Omental fat pad (tissue), 4 donors: ENCODE data around the gene AQP12B. TPM values are rescaled to one million over a fixed set of nuclear protein-coding genes. Genes with fewer than 3 reads are reported as not detected.

Experiments
- ATAC-seq: fragments of 150-250 bp; one replicate; pipeline ENCODE4 v1.9.1; 2016; ENCODE audit warnings: mild to moderate bottlenecking, moderate library complexity; ENCODE audit not compliant: low FRiP score
- DNase-seq: peaks from one replicate; pipeline ENCODE4 v3.0.0-alpha.2; 2019; ENCODE audit warnings: low spot score
- total RNA-seq, 4 donors: library from RNA; depleted of rRNA; stranded (reverse); fragments of >200 nt; gene quantifications; one replicate each; pipeline ENCODE4 v1.1.0, GENCODE V29; 2016
- TF ChIP-seq, protein P1 (sequence below), 3 donors: fragments of 450-650 bp; IDR thresholded peaks; one replicate each; pipeline ENCODE4 v1.5.1; 2016 to 2017; ENCODE audit warnings: antibody characterized with exemption in 3 of 3, mild to moderate bottlenecking in 3 of 3, moderate library complexity in 2 of 3

Gene AQP12B
- total RNA-seq, 4 donors from 2014 or later = not detected

DNA sequence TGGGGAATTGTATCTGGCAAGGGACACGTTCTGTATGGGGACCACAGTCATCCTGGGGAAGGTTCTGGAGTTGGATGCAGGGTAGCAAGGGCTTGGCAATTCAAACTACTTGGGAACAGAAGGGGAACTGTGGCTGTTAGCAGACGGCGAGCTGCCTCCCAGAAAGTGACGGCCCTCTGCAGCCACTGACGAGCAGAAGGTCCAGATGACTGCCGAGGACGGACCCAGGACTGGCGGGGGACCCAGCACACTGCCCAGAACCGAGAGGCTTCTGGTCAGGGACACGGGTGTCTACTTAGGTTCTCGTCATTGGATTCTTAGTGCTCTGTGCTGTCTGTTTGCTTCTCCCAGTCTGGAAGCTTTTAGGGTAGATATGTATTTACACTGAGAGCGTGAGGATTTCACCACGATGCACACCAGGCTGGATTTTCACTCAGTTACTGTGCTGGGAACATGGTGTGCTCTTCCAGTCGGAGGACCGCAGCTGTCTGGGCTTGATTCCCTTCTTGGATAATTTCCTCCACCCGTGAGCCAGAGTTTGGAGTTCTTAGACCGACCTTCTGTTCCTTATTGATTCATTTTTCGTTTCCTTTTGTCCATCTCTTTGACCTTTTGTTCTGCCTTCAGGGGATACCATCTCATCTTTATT is 44.0 kb downstream of the AQP12B start:
- DNase-seq (no peak), ATAC-seq (no peak)
- TF ChIP-seq, protein P1, sequence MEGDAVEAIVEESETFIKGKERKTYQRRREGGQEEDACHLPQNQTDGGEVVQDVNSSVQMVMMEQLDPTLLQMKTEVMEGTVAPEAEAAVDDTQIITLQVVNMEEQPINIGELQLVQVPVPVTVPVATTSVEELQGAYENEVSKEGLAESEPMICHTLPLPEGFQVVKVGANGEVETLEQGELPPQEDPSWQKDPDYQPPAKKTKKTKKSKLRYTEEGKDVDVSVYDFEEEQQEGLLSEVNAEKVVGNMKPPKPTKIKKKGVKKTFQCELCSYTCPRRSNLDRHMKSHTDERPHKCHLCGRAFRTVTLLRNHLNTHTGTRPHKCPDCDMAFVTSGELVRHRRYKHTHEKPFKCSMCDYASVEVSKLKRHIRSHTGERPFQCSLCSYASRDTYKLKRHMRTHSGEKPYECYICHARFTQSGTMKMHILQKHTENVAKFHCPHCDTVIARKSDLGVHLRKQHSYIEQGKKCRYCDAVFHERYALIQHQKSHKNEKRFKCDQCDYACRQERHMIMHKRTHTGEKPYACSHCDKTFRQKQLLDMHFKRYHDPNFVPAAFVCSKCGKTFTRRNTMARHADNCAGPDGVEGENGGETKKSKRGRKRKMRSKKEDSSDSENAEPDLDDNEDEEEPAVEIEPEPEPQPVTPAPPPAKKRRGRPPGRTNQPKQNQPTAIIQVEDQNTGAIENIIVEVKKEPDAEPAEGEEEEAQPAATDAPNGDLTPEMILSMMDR (IDR thresholded peaks at IDR 0.05) = no peak

DNA sequence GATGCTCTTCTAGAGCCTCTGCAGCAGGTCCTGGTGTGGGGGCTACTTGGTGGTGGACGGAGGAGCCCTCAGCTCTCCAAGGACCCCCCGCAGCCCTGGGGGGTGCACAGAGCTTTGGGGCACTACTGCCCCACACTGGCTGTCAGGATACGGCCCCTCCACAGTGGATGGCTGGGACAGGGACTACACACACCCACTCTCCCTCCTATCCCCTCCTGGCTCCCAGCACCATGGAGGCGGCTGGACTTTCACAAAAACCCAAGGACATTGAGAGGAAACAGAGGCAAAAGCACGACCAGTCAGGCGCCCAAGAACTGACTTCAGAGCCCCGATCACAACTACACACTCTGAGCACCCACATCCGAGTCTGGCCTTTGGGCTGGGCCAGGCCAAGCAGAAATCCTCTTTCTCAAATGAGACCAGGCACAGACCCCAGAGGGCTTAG is 44.8 kb downstream of the AQP12B start:
- TF ChIP-seq, protein P1 (IDR thresholded peaks at IDR 0.05) = no peak
- ATAC-seq (no peak), DNase-seq (no peak)

DNA sequence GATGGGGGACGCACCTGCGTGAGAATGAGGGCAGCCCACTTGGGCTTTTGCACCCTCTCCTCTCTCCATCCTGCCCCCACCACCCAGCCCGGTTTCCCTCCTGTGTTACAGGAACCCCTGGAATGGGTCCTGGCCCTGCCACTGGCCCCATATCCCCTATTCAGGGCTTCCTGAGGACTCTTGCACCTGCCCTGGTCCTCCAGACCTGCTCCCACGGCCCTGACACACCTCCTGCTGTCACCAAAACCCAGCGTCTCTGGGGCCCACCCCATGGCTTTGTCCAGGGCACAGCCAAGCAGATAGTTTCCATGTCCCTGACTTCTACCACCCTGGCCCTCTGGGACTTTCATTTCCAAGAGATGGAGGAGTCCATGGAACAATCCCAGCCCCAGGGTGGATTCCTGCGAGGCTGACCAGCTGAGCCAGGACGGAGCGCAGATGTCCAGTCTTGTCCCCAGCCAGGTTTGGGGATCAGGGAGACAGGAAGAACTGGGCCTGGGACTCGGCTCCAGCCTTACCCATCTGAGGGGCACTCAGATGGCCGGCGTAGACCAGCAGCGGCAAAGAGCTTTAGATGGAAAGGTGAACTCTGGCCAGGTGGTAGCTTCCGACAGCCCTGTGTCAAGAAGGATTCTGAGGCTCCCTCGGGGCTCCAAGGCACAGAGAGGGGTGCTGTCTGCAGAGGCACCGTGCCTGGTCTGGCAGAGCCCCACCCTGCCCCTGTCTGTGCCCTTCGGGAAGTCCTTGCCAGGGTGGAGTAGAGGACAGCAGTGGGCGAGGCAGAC is 45.4 kb downstream of the AQP12B start:
- DNase-seq = no peak

DNA sequence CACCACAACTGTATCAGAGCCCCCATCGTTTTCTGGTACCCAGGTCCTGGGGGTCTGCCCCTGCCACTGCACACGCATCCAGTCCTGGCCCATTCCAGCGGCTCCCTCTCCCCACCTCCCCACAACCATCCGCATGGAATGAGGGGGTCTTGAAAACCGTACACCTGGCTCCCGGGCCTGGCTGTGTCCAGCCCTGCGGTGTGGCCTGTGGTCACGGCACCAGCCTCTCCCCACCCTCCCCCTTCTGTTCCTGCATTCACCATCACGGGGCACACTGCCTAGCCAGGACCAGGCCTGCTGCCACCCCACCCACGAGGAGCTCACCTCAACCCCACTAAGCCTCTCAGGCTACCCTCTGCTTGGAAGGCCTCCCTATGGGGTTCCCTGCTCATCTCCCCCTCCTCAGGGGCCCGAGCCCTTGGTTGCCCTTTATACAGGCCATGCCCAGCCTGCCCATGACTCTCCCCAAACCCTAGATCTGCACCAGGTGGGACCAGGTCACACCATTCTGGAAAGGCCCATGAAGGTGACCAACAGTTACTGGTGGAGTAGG is 46.0 kb downstream of the AQP12B start:
- TF ChIP-seq, protein P1 (IDR thresholded peaks at IDR 0.05) = no peak
- ATAC-seq (no peak), DNase-seq (no peak)

More for the DNA sequence above, 45.4 kb downstream of the AQP12B start:
- TF ChIP-seq, protein P1 (IDR thresholded peaks at IDR 0.05) = no peak
- ATAC-seq = no peak

DNA sequence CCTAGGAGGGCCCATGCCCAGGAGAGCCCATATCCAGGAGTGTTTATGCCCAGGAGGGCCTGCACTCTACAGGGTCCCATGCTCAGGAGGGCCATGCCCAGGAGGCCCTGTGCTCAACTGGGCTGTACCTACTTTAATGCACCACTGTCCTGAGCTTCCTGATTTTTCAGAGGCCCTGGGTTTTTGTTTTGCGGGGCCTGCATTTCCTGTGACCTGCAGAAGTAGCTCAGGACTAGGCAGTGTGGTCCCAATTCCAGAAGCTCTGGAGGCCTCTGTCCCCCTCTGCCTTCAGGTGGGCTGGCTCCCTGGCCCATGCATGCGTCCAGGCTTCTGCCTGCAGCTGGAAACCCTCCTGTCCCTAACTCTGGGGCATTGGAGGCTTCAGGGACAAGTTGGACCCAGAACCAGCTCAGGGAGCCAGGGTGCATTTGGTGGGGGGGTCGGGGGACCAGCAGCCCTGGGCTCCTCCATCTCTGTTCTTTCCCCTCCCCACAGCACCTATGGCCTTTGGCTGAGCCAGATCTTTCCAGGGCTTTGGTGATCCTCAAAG is 46.6 kb downstream of the AQP12B start:
- DNase-seq = no peak
- TF ChIP-seq, protein P1 (IDR thresholded peaks at IDR 0.05) = no peak
- ATAC-seq = no peak

DNA sequence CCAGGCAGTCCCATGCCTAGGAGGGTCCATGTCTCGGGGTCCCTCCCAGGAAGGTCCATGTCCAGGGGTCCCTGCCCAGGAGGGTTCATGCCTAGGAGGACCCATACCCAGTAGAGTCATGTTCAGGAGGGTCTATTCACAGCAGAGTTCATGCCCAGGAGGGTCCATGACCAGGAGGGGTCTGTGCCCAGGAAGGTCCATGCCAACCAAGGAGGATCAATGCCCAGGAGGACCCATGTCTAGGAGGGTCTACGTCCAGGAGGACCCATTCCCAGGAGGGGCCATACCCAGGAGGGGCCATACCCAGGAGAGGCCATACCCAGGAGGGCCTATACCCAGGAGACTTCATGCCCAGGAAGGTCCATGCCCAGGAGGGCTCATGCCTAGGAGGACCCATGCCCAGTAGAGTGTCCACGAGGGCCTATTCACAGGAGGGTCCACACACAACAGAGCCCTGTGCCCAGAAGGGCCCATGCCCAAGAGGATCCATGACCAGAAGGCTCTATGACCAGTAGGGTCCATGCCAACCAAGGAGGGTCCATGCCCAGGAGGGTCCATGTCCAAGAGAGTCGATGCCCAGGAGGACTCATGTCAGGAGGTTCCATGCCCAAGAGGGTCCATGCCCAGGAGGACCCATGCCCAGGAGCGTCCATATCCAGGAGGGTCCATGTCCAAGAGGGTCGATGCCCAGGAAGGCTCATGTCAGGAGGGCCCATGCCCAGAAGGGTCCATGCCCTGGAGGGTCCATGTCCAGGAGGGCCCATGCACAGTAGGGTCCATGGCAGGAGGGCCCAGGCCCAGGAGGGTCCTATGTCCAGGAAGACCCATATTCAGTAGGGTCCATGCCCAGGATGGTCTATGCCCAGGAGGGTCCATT is 47.3 kb downstream of the AQP12B start:
- ATAC-seq (no peak), DNase-seq (no peak)
- TF ChIP-seq, protein P1 (IDR thresholded peaks at IDR 0.05) = no peak
